Measurements from ENCODE around the gene PCDHGC5.

Gene PCDHGC5

GRCh38 chr5:141524604-141525597, 36.0 kb downstream of the PCDHGC5 start:
- no peak for TF ChIP-seq ZNF274 (IDR thresholded peaks at IDR 0.05; ENCODE audit: low read depth, low read length)
- no peak overlapping the region for H3K4me3 ChIP-seq (ENCODE audit: low read length)

- TF ChIP-seq ZNF274 (IDR thresholded peaks at IDR 0.05; ENCODE audit: low read depth, low read length) = no peak
- no peak overlapping the region for H3K4me3 ChIP-seq (ENCODE audit: low read length)
Measured at GRCh38 chr5:141525653-141526052, 36.8 kb downstream of the PCDHGC5 start.

GRCh38 chr5:141527426-141527825, 38.5 kb downstream of the PCDHGC5 start:
- H3K4me3 ChIP-seq (ENCODE audit: low read length) = no peak overlapping the region
- no peak for TF ChIP-seq ZNF274 (IDR thresholded peaks at IDR 0.05; ENCODE audit: low read depth, low read length)

- TF ChIP-seq ZNF274 (IDR thresholded peaks at IDR 0.05; ENCODE audit: low read depth, low read length) = no peak
- no peak overlapping the region for H3K4me3 ChIP-seq (ENCODE audit: low read length)
Measured at GRCh38 chr5:141528291-141528984, 39.6 kb downstream of the PCDHGC5 start.

- H3K4me3 ChIP-seq (ENCODE audit: low read length) = no peak overlapping the region
- no peak for TF ChIP-seq ZNF274 (IDR thresholded peaks at IDR 0.05; ENCODE audit: low read depth, low read length)
Measured at GRCh38 chr5:141529002-141529401, 40.1 kb downstream of the PCDHGC5 start.

- TF ChIP-seq ZNF274 (IDR thresholded peaks at IDR 0.05; ENCODE audit: low read depth, low read length) = no peak
- no peak overlapping the region for H3K4me3 ChIP-seq (ENCODE audit: low read length)
Measured at GRCh38 chr5:141529873-141530272, 41.0 kb downstream of the PCDHGC5 start.

- no peak overlapping the region for H3K4me3 ChIP-seq (ENCODE audit: low read length)
- no peak for TF ChIP-seq ZNF274 (IDR thresholded peaks at IDR 0.05; ENCODE audit: low read depth, low read length)
Measured at GRCh38 chr5:141532726-141533125, 43.8 kb downstream of the PCDHGC5 start.

- TF ChIP-seq ZNF274 (IDR thresholded peaks at IDR 0.05; ENCODE audit: low read depth, low read length) = no peak
- no peak overlapping the region for H3K4me3 ChIP-seq (ENCODE audit: low read length)
Measured at GRCh38 chr5:141533897-141534296, 45.0 kb downstream of the PCDHGC5 start.

GRCh38 chr5:141534492-141535213, 45.8 kb downstream of the PCDHGC5 start:
- H3K4me3 ChIP-seq (ENCODE audit: low read length) = no peak overlapping the region
- TF ChIP-seq ZNF274 (IDR thresholded peaks at IDR 0.05; ENCODE audit: low read depth, low read length) = no peak

Data from GM08714 (cell line).